Activated B cell treated with CpG ODN at 0.5 μM for 24 hours (primary cell): ENCODE results near the gene CEP295NL. TPM values are rescaled to one million over a fixed set of nuclear protein-coding genes. Genes with fewer than 3 reads are reported as not detected.

ENCODE experiments used
- ATAC-seq: fragments of 200-7000 bp; cut with Tn5 transposase; one replicate; pipeline ENCODE4 v1.10.0; 2021; ENCODE audit warnings: low read depth, mild to moderate bottlenecking, moderate library complexity
- CTCF ChIA-PET: fragments of 350-600 bp; sonication (Branson Sonifier 250); formaldehyde crosslinking; loops from one replicate; lab custom pipeline; 2021; ENCODE audit warnings: antibody characterized with exemption; lab: Charles Lee
- POLR2A ChIA-PET: fragments of 350-600 bp; sonication (Branson Sonifier 250); formaldehyde crosslinking; loops from one replicate; lab custom pipeline; 2021; ENCODE audit warnings: antibody characterized with exemption; lab: Charles Lee
- DNase-seq: peaks from one replicate; pipeline ENCODE4 v3.0.0; 2022
- H3K27ac Mint-ChIP-seq: one replicate; pipeline ENCODE4 v1.8.0; 2020; ENCODE audit warnings: mixed read lengths
- H3K27me3 Mint-ChIP-seq: one replicate; pipeline ENCODE4 v1.8.0; 2021; ENCODE audit warnings: mixed read lengths
- H3K36me3 Mint-ChIP-seq: one replicate; pipeline ENCODE4 v1.8.0; 2021; ENCODE audit warnings: low read depth, mixed read lengths
- H3K4me1 Mint-ChIP-seq: one replicate; pipeline ENCODE4 v1.8.0; 2021; ENCODE audit warnings: mixed read lengths
- H3K4me3 Mint-ChIP-seq: one replicate; pipeline ENCODE4 v1.8.0; 2020; ENCODE audit warnings: mild to moderate bottlenecking, mixed read lengths
- H3K9me3 Mint-ChIP-seq: one replicate; pipeline ENCODE4 v1.8.0; 2020; ENCODE audit warnings: mixed read lengths
- CTCF ChIP-seq: fragments of 200-600 bp; IDR thresholded peaks from one replicate; pipeline ENCODE4 v1.8.0; 2022; ENCODE audit warnings: antibody characterized with exemption, mild to moderate bottlenecking
- intact Hi-C: fragments of 100-400 bp; cut with micrococcal nuclease; formaldehyde crosslinking; loops from one replicate; pipeline ENCODE4 v1.15.1; 2024
- total RNA-seq: library from RNA; stranded (reverse); gene quantifications from 2 replicates; pipeline ENCODE4 v1.2.3, GENCODE V29; 2022

Gene CEP295NL
- total RNA-seq, 1 donor from 2014 or later, result 0.55 TPM

GRCh38 chr17:78876094-78876597 is 26.9 kb downstream of the CEP295NL start:
- POLR2A ChIA-PET, result no interaction called here
- peaks cover 14% of the 10 kb centered on the region for H3K4me1 Mint-ChIP-seq
- no peaks in the 10 kb centered on the region for H3K9me3 Mint-ChIP-seq
- no peak for TF ChIP-seq CTCF
- H3K36me3 Mint-ChIP-seq, result no peaks in the 10 kb centered on the region
- peaks cover 11% of the 10 kb centered on the region for H3K27me3 Mint-ChIP-seq
- no peak overlapping the region for H3K27ac Mint-ChIP-seq
- DNase-seq (no peak), ATAC-seq (no peak)
- intact Hi-C loops, result no loop called here
- H3K4me3 Mint-ChIP-seq, result no peak overlapping the region
- CTCF ChIA-PET, result no interaction called here

- peaks cover 2% of the 10 kb centered on the region for H3K36me3 Mint-ChIP-seq
- H3K4me3 Mint-ChIP-seq, result no peak overlapping the region
- ATAC-seq, result no peak
- no peak for TF ChIP-seq CTCF
- H3K9me3 Mint-ChIP-seq, result no peaks in the 10 kb centered on the region
- intact Hi-C loops, result no loop called here
- no peak overlapping the region for H3K27ac Mint-ChIP-seq
- DNase-seq, result no peak
- ChIA-PET CTCF (no interaction called here), POLR2A (no interaction called here)
- H3K4me1 Mint-ChIP-seq, result peaks cover 14% of the 10 kb centered on the region
- peaks cover 11% of the 10 kb centered on the region for H3K27me3 Mint-ChIP-seq
Measured at GRCh38 chr17:78875363-78876093, 27.5 kb downstream of the CEP295NL start.

- no peak for TF ChIP-seq CTCF
- DNase-seq (no peak), ATAC-seq (no peak)
- ChIA-PET POLR2A (interaction anchor here (0.5 to 0.6 kb wide), 3 partner anchors 26 to 89 kb away, joined by 3 read pairs; no protein-coding TSS in a partner anchor), CTCF (interaction anchor here (1.0 kb wide), 1 partner anchor 8 kb away, joined by 5 read pairs; no protein-coding TSS in a partner anchor)
- Mint-ChIP-seq H3K4me1 (peaks cover under 1% of the 10 kb centered on the region), H3K27ac (no peak overlapping the region), H3K27me3 (peaks cover 8% of the 10 kb centered on the region), H3K4me3 (no peak overlapping the region), H3K36me3 (peaks cover 5% of the 10 kb centered on the region), H3K9me3 (no peaks in the 10 kb centered on the region)
- intact Hi-C loops, result no loop called here
Measured at GRCh38 chr17:78873519-78874340, 29.3 kb downstream of the CEP295NL start.

- POLR2A ChIA-PET, result interaction anchor here (0.5 to 0.7 kb wide), 2 partner anchors 18 to 19 kb away, joined by 4 to 6 read pairs; no protein-coding TSS in a partner anchor
- CTCF ChIA-PET, result no interaction called here
- no peak overlapping the region for H3K27ac Mint-ChIP-seq
Measured at GRCh38 chr17:78872486-78872885, 30.5 kb downstream of the CEP295NL start.

More at GRCh38 chr17:78872486-78872885, 30.5 kb downstream of the CEP295NL start:
- Mint-ChIP-seq H3K9me3 (no peaks in the 10 kb centered on the region), H3K36me3 (peaks cover 5% of the 10 kb centered on the region), H3K27me3 (peaks cover 8% of the 10 kb centered on the region), H3K4me1 (no peaks in the 10 kb centered on the region), H3K4me3 (no peak overlapping the region)
- TF ChIP-seq CTCF, result no peak
- no peak for ATAC-seq
- no peak for DNase-seq
- intact Hi-C loops, result no loop called here
